Adipocyte (in vitro differentiated cells): Measurements from ENCODE around the gene COL1A1.

Experiments used
- DNase-seq: peaks from one replicate; pipeline ENCODE4 v3.0.0-alpha.2; 2015; ENCODE audit warnings: low read depth
- H3K27me3 ChIP-seq: replicated peaks from 2 replicates; pipeline ENCODE4 v1.7.0; 2013; ENCODE audit warnings: mild to moderate bottlenecking, low read length, moderate library complexity; ENCODE audit not compliant: control insufficient read depth, insufficient read depth
- H3K36me3 ChIP-seq: 2 replicates; pipeline ENCODE4 v1.7.0; 2013; ENCODE audit warnings: low read length, mild to moderate bottlenecking, moderate library complexity; ENCODE audit not compliant: control insufficient read depth, insufficient read depth, severe bottlenecking
- H3K4me1 ChIP-seq: 2 replicates; pipeline ENCODE4 v1.7.0; 2013; ENCODE audit warnings: mild to moderate bottlenecking, low read length, moderate library complexity; ENCODE audit not compliant: control insufficient read depth, insufficient read depth
- H3K4me3 ChIP-seq: 2 replicates; pipeline ENCODE4 v1.7.0; 2013; ENCODE audit warnings: mild to moderate bottlenecking, low read length, moderate library complexity
- H3K9ac ChIP-seq: 2 replicates; pipeline ENCODE4 v1.7.0; 2013; ENCODE audit warnings: mild to moderate bottlenecking, low read length, moderate library complexity
- H3K9me3 ChIP-seq: 2 replicates; pipeline ENCODE4 v1.7.0; 2013; ENCODE audit warnings: mild to moderate bottlenecking, low read length, moderate library complexity; ENCODE audit not compliant: control insufficient read depth

Gene COL1A1

DNA sequence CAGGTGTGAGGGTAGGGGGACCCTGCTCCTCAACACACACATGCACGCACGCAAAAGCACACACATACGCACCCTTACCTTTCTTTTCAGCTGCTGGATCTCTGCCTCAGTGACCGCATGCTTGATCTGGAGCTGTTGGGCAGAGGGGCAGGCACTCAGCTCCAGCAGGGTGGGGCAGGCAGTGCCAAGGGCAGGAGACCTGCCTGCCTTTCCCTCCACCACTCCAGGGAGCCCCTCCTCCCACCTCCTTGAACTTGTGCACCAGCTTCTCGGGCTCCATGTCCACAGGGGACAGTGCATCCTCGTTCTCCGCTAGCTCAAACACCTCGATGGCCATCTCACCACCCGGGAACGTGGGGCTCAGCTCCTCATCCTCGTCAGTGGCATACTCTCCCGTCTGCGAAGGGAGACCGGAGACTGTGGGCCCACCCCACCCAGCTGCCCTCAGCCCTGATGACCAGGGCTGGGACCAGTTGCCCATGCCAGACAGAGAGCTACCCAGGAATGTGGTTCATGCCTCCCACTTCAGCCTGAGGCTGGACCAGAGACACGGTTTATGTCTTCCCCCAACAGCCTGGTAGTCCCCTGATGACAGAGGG lies 62.1 kb downstream of the COL1A1 start:
- H3K9ac ChIP-seq: no peak overlapping the region
- no peaks in the 10 kb centered on the region for H3K27me3 ChIP-seq
- H3K4me3 ChIP-seq: no peak overlapping the region
- no peaks in the 10 kb centered on the region for H3K9me3 ChIP-seq
- H3K4me1 ChIP-seq: no peaks in the 10 kb centered on the region
- no peak for DNase-seq
- peaks cover 88% of the 10 kb centered on the region for H3K36me3 ChIP-seq

DNA sequence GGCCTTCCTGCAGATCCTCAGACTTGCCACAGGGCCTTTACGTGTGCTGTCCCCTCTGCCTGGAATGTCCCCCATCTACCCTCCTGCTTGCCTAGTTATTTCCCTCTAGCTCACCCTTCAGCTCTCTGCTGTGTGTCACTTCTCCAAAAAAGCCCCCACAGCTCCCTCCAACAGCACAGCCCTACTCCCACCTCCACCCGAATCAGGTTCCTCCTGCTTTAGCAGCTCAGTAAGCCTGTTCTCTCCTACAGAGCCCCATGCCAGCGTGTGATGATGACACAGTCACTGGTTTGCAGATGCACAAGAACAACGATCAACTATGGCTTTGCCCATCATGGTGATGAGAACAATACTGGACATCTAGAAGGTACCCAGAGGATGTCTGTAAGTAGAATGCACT lies 64.4 kb downstream of the COL1A1 start:
- H3K4me1 ChIP-seq: peaks cover 11% of the 10 kb centered on the region
- peaks cover 68% of the 10 kb centered on the region for H3K36me3 ChIP-seq
- H3K4me3 ChIP-seq: no peak overlapping the region

DNA sequence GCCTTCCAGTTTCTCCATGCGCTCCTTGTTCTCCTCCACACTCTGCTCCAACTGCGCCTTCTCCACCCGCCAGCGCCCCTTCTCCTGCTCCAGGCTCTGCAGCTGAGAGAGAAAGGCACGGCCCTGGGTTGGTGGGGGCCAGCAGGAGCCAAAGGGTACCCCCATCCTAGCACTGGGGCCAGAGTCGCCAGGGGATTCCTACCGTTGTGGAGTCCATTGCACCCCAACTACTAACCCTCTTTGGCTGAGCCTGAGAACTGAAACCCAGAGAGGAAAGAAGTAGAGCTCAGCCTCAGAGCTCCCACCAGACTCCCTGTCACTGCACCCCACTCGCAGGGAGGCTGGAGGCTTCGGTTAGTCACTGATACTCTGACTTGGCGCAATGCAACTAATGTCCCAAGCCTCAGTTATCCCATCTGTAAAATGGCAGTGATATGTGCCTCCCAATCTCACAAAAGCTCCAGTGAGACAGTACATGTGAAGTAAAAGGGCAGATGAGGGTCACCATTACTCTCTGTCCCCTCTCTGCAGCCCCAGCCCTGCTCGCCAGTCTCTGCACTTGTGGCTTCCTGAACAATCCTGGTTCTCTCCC lies 65.2 kb downstream of the COL1A1 start:
- peaks cover 59% of the 10 kb centered on the region for H3K36me3 ChIP-seq
- no peak overlapping the region for H3K4me3 ChIP-seq
- H3K9ac ChIP-seq: no peak overlapping the region
- H3K4me1 ChIP-seq: peaks cover 11% of the 10 kb centered on the region
- H3K9me3 ChIP-seq: no peaks in the 10 kb centered on the region
- DNase-seq: no peak
- no peaks in the 10 kb centered on the region for H3K27me3 ChIP-seq

More for the DNA sequence above, 64.4 kb downstream of the COL1A1 start:
- H3K9me3 ChIP-seq: no peaks in the 10 kb centered on the region
- H3K9ac ChIP-seq: no peak overlapping the region
- DNase-seq: no peak
- no peaks in the 10 kb centered on the region for H3K27me3 ChIP-seq

DNA sequence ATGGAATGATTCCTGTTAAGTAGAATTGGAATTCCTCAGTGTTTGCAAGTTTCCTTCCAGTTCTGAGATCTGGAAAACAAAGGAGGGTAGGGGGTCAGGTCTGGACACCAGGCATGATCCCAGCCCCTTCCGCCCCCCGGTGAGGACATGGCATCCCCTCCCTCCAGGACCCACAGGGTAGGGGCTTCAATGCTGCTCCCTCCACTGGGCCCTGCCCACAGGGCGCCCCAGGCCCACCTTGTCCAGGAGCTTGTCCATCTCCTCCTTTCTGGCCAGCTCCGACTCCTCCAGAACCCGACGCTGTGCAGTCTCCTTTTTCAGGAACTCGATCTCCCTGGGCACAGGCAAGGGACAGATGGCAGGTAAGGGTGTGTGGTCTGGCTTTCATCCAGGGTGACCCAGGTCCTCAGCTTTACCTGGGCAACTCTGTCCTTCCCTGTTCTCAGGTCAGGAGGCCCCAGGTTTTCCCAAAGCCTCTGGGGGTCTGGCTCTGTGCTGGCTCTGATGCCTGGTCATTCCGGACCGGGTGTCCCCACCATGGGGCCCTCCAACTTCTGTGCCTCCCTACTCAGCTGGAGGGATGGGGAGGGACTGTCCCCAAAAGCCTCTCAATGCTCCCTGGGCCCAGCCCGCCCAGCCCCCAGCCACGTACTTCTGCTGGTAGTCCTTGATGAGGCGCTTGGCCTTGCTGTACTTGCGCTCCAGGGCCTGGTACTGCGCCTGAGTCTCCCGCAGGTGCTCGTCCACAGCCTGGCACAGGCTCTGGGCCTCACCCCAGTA lies 65.9 kb downstream of the COL1A1 start:
- no peak overlapping the region for H3K4me3 ChIP-seq
- H3K36me3 ChIP-seq: peaks cover 52% of the 10 kb centered on the region
- DNase-seq: no peak
- H3K9me3 ChIP-seq: no peaks in the 10 kb centered on the region
- no peaks in the 10 kb centered on the region for H3K27me3 ChIP-seq
- H3K9ac ChIP-seq: no peak overlapping the region
- peaks cover 11% of the 10 kb centered on the region for H3K4me1 ChIP-seq

DNA sequence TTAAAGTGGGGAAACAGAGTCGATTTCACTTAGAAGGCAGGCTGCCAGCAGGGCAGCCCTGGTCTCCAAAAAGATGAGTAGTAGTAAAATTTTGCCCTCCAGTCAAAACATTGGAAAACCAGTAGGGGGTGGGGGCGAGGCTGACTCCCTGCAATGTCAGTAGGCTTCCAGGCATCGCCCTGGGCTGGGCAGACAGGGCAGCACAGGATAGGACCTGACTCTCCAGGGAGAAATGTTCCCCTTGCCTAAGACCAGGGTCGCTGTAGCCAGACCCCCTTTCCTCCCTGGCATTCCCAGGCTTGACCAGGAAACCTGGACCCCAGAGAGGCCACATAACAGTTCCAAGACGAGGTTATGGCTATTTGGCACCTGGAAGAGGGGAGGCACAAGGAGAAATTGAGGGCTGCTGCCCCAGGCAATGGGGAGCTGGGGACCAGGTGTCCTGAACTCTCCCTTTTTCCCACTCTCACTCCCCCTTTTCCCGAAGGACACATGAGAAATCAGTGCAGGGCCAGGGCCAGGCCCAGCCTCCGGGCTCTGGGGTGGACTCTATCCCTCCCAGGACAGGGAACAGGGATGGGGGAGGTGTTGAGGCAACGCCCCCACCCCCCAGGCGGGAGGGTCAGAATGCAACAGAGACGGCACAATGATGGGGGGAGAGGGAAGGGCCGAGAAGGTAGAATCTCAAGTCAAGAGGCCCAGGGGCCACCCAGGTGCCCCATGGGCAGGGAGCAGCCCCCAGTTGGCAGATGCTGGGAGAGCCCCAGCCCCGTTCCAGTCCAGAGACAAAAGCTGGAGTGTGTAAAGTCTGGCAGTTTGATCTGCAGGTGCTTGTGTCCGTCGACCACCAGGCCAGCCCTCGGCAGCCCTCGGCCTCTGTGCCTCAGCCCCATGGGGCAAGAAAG lies 67.0 kb downstream of the COL1A1 start:
- Histone ChIP-seq H3K4me1 (peaks cover 11% of the 10 kb centered on the region), H3K27me3 (no peaks in the 10 kb centered on the region), H3K9me3 (no peaks in the 10 kb centered on the region), H3K4me3 (no peak overlapping the region), H3K36me3 (peaks cover 42% of the 10 kb centered on the region), H3K9ac (no peak overlapping the region)
- no peak for DNase-seq

DNA sequence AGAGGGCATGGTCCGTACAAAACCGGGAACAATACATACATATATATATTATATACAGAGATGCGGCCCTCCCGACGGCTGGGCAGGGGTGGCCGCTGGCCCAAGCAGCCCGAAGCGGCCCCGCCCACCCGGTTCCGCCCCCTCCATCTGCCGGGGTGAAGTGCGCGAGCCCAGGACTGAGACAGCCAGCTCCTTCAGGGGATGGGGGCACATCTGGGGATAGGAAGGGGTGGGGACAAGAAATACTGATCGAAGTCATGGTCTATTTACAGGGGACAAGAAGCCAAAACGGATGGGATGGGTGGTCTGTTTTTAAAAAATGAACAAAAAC lies 67.7 kb downstream of the COL1A1 start:
- peaks cover 35% of the 10 kb centered on the region for H3K36me3 ChIP-seq

More for the DNA sequence above, 67.7 kb downstream of the COL1A1 start:
- Histone ChIP-seq H3K9me3 (no peaks in the 10 kb centered on the region), H3K4me1 (peaks cover 13% of the 10 kb centered on the region), H3K27me3 (peaks cover 3% of the 10 kb centered on the region), H3K4me3 (no peak overlapping the region), H3K9ac (no peak overlapping the region)
- DNase-seq: no peak
